Stimulated activated CD8-positive, alpha-beta memory T cell treated with anti-CD3 and anti-CD28 coated beads, Interleukin-7, amount 100 ng/mL, for 4 hours (primary cell): ENCODE results near the gene FBXL13.
"Not testable (repeated sequence)": the region's sequence is repeated elsewhere in the genome, so short reads cannot be mapped to it uniquely, and the experiment has no call there.

Source experiments
- DNase-seq, 2 donors: peaks; one replicate each; pipeline ENCODE4 v3.0.0-alpha.2; 2020; ENCODE audit warnings: low read depth in 2 of 2

Gene FBXL13

GRCh38 chr7:102819151-102819550 is 255.4 kb downstream of the FBXL13 start:
- no peak for DNase-seq

DNA sequence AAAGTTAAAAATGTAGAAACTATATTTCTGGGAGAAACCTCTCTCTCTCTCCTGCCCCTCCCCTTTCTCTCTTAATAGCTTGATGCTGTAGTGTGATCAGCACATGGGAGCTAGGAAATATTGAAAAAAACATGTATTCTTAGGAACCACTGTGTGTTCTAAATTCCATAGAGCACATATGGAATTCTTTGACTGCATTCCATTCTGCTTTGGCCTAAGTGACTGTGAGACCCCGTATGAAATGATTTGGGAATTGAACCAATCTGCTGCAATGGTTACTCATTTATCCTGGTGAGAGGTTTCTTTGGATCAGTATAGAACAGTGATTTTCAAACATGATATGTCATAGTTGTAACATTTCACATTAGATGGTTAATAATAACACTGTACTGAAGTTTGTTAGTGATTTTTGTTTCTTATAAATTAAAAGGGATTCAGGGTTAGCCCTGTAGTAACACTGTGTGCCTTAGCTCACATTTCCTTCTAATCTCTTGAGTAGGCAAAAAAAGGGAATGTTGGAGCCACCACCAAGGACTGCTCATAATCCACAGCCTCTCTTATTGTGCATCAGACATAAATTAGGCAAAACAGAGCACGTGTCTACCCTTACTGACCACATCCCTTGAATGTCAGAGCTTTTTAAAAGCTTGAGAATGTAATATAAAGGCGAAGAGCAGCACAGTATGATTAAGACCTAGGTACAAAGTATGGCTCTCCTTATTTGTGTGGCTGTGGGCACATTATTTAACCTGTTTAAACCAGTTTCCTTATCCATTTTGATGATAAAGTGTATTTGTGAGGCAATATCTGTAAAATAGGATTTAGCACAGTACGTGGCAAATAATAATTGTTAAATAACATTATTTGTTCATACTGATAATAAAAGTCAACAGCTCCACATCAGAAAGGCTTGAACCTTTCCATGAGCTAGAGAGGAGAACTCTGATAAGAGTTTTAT is 256.7 kb downstream of the FBXL13 start:
- DNase-seq: no peak

DNA sequence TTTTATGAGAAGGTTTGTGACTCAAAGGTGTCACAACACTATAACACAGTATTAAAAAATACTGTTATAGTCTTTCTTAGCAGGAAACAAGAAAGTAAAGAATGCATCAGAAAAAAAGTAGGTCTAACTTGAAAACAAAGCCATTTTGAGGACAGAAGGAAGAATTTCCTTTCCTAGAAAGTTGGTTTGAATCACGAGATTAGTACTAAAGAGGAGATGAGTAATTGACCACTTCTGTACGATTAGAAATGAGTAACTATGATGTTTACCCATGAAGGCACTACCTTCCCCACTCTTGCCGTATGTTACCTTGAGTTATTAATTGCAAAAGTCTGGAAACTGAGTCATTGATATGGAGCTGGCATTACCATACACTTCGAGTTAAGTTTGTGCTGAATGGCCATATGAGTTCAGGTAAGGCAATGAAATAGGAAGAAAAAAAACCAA is 260.5 kb downstream of the FBXL13 start:
- no peak for DNase-seq

DNA sequence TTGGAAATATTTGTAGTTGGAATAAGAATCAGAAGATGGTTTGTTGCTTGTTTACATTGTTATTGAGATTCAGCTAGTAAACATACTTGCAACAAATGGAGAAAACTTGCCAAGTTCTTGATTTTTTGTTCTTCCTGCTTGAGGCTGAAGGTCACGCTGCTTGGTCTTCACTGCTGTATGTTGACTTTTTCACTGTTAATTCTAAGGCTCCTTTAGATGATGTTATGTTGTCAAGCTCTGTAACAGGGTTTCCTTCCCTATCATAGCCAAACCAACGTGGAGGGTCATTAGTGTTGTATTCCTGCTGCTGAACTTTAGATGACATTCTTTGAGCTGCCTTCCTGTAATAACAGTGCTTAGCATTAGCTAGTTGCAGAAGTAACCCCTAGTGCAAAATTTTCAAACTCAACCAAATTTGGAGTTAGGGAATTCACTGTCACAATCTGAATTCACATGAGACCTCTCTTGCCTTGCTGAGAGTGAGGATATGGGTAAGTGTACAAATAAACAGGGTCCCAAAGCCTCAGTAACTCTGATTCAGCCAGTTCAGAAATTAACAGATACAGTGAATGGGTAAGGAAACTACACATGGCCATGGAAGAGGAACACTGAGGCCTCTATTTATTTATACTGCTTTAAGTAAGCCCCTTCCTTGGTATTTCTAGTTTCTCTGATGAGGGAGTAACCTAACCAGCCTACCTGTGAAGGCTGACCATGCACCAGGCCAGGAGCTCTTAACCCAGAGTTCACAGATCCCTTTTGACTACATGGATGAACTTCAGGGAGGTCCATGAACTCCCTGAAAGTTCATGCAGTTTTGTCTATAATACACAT is 261.2 kb downstream of the FBXL13 start:
- no peak for DNase-seq

DNA sequence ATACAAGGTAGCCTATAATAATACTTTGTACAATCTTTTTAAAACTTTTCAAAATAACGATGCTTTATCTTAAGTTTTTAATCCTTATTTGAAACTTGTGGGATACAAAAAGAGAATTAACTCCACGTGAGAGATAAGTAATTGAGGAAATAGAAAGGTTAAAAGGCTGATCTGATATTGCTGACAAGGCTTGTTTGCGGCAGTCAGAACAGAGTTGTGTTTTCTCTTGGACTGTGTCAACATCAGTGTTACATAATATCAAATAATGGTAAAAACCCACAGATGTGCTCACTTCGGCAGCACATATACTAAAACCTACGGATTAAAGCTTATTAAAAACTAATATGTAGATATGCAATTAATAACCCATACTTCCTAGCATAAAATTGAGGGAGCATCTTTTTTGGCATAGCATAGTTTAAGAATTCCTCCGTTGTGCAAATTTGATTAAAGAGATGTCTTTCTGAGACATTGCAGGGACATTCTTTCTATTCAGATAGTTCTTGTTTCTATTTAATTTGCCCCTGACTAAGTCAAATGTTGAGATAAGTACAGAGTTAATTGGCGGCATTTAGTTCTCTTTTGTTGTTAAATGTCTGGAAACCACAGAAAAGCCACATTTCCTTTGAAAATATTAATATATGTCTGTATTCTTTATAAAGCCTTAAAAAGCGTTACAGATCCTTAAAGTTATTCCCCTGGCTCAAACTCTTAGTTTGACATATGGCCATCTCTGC is 262.5 kb downstream of the FBXL13 start:
- DNase-seq: no peak

DNA sequence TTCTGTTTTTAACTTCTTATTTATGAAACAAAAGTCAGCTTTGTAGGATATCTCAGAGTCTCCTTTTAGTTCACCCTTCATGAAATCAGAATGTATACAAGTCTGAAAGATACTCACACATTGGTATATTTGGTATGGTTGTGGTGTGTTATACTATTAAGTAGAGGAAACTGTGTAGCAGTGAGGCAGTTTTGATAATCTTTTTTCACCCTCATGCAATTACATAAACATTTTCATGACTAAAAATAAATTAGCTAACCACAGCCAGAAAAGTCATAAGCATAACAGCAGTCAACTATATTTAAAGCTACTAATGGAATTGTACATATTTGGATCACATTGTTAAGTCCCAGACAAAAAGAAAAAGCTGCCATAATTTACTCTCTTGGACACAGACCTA is 263.7 kb downstream of the FBXL13 start:
- no peak for DNase-seq

GRCh38 chr7:102806613-102807012 is 268.0 kb downstream of the FBXL13 start:
- no peak for DNase-seq

DNA sequence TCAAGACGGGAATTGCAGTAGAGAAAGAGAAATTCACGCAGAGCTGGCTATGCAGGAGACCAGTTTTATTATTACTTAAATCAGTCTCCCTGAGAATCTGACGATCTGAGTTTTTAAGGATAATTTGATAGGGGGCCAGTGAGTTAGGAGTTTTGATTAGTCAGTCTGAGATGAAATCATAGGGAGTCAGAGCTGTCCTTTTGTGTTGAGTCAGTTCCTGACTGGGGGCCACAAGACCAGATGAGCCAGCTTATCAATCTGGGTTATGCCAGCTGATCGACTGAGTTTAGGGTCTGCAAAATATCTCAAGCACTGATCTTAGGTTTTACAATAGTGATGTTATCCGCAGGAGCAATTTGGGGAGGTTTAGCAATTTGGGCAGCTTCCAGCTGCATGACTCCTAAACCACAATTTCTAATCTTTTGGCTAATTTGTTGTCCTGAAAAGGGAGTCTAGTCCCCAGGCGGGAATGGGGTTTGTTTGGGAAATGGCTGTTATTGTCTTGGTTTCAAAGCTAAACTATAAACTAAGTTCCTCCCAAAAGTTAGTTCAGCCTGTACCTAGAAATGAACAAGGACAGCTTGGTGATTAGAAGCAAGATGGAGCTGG is 278.5 kb downstream of the FBXL13 start:
- DNase-seq: not testable (repeated sequence)

GRCh38 chr7:102794567-102794966 is 280.0 kb downstream of the FBXL13 start:
- not testable (repeated sequence) for DNase-seq

DNA sequence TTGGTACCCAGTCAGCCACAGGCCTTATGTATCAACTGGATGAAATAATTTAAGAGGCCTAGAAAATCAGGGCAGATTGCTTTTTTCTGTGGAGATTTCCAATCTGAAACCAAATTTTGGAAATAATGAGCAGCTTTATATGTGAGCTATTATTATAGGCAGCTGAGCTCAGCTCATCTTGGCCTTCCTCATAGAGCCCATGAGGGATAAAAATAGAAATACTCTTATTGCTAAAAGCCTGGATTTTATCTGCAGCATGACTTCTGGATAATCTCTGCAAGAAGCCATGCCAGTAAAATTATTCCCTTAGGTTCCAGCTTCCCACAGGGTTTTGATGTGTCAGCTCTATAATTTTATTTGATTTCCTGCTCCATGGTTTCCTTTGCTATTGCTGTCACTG is 282.8 kb downstream of the FBXL13 start:
- DNase-seq: not testable (repeated sequence)

DNA sequence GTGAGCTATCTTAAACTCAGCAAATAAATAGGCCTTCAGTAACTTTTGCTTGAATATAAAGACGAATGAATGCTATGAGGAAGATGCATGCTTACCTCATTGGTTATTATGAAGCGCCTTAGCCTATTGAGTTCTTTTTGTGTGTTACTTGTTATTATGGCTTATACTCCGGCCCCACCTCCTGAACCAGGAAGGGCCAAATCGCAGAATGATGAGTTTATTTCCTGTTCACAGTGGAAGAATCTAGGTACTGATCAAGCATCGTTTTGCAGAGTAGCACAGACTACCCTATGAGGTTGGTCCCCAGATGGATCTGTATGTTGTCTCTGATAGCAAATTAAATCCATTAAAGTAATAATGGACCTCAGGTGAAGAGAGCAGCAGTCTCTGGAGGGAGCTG is 283.2 kb downstream of the FBXL13 start:
- DNase-seq: not testable (repeated sequence)

- DNase-seq: not testable (repeated sequence)
These were observed 284.1 kb downstream of the FBXL13 start for GRCh38 chr7:102790364-102791100.

GRCh38 chr7:102788770-102789169 is 285.8 kb downstream of the FBXL13 start:
- DNase-seq: not testable (repeated sequence)

- not testable (repeated sequence) for DNase-seq
These were observed 293.7 kb downstream of the FBXL13 start for GRCh38 chr7:102780926-102781325.

DNA sequence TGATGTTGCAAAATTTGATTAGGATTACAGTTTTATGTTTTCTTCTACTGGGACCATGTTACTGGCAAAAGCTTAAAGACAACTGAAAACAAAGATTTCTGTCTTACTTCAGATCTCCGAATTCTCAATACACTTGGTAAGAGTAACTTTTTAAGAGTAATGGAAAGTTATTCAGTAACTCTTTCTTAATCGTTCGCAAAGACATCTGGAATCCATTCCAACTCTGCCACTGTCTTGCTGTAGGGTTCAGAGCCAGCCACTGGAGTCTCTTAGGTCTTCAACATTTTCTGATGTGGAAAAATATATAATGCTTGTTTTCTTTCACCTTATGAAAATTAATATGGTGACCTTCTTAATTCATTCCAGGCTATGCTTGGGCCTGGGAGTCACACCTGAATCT is 295.9 kb downstream of the FBXL13 start:
- DNase-seq: not testable (repeated sequence)

DNA sequence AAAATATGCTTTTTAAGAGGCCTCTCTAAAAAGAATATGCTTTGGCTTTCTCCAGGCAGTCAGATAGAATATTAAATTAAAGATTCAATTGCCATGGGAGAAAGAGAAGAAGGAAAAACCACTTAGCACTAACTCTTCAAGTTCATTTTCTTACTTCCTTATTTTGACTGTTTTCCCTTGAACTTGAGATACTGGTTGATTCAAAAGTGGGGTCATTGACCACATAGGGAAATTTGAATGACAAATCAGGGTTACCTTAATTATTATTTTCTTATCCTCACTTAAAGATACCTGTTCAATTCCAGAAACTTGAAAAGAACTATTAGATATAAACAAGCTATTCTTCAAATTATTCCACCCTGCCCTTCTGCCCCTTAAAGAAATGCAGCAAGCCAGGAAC is 298.4 kb downstream of the FBXL13 start:
- not testable (repeated sequence) for DNase-seq

- DNase-seq: not testable (repeated sequence)
These were observed 304.1 kb downstream of the FBXL13 start for GRCh38 chr7:102770467-102770866.

DNA sequence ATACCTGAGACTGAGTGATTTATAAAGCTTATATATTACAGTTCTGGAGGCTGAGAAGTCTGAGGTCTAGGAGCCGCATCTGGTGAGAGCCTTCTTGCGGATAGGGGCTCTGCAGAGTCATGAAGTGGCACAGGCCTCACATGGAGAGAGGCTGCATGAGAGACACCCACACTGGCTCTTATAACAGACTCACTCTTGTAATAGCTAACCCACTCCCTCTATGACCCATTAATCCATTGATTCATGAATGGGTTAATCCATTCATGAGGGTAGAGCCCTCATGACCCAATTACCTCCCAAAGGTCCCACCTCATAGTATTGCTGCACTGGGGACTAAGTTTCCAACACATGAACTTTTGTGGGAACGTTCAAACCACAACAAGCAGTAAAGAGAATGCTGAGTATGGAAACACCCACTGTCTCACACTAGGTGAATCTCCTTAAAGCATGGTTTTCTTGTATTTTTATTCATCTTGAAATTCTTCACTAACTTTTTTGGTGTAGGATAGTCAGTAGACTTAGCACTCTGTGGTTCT is 304.9 kb downstream of the FBXL13 start:
- DNase-seq: not testable (repeated sequence)

GRCh38 chr7:102763295-102763905 is 311.2 kb downstream of the FBXL13 start:
- not testable (repeated sequence) for DNase-seq
